GM18508 (cell line): ENCODE data around the gene OPRL1.

ENCODE experiments used
- ATAC-seq: cut with Tn5 transposase; IDR thresholded peaks from one replicate; pipeline ENCODE4 v1.9.1; 2021; ENCODE audit warnings: moderate number of reproducible peaks; ENCODE audit not compliant: insufficient read depth, unreplicated experiment

The OPRL1 gene

DNA sequence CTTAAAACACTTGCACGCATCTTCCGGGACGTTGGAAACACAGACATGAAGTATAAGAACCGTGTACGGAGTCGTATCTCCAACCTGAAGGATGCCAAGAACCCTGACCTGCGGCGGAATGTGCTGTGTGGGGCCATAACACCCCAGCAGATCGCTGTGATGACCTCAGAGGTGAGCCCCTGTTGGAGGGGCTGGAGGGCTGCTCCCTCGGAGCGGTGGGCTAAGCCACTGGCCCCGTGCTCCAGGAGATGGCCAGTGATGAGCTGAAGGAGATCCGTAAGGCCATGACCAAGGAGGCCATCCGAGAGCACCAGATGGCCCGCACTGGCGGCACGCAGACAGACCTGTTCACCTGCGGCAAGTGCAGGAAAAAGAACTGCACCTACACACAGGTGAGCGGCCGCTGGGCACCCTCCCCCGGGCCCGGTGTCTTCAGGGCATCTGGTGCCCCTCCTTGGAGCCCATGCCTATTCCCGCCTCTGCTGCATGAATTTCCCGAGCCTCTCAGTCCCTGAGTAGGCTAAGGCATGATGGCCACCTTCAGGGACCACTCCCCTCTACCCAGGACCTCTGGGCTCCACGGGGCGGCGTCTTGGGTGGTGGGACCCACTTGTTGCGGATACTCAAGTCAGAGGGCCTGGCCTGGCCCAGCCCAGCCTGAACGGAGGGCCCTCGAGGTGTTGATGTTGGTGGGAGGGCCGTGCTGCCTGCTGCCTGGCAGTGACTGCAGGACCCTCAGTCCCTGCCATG is 9.5 kb upstream of the OPRL1 start:
- no peak for ATAC-seq

DNA sequence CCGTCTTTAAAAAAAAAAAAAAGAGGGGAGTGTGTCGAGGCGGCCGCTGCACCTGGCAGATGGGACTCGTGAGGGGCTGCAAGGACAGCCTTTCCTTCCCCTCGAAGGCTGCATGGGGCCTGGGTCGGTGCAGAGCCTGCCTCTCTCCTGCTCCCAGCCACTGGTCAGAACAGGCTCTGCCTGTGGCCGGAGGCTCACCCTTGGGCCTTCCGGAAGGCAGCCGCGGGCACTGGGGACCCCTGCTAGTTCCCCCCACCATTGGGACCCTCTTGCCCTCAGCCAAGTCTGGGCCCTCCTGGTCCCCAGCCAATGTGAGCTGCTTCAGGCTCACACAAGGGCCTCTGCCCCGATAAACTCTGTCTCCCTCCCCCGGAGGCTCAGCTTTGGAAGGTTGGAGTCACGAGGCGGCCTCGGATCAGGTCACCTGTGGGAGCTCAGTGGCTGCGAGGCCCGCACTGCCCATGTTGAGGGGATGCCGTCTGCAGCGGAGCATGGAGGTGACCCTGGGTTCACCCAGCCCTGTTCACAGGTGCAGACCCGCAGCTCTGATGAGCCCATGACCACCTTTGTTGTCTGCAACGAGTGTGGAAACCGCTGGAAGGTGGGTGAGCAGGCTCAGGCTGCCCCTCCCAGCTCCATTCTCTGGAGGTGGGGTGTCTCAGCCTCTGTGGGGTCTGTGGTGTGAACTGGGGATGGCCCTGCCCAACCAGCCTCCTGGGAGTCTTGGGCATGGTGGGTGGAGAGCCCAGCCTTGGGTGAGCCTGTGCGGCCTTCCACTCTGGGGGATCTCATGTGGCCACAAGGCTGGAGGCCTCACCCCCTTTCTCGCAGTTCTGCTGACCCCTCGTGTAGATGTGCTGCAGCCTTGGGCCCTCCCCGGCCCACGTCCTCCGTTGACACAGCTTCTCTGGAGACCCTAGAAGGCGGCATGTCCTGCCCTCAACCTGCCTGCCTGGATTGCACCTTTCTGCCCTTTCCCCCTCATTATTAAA is 8.2 kb upstream of the OPRL1 start:
- ATAC-seq = no peak

DNA sequence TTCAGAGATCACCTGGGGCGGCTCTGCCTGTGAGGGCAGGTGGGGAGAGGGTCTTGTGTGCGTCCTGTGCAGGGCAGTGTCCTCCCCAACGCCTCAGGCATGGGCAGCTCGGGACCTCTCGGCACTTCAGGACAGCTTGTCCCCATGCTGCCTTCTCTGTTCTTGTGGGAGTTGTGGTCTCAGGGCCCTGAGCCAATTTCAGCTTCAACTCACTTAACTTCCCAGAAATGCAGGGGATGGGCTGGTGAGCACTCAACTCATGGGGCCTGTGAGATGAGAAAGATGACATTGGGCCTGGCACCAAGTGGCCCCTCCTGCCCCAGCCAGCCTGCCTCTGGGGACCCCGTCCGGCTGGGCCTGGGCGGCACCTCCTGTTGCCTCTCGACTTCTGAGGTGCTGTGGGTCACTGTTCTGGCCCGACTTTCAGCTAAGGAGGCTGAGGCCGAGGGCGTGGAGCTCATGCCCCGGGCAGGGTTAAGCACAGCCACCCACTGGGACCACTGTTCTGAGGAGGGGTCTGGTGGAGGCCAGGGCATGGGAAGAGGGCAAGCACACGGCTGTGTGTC is 7.3 kb upstream of the OPRL1 start:
- no peak for ATAC-seq

DNA sequence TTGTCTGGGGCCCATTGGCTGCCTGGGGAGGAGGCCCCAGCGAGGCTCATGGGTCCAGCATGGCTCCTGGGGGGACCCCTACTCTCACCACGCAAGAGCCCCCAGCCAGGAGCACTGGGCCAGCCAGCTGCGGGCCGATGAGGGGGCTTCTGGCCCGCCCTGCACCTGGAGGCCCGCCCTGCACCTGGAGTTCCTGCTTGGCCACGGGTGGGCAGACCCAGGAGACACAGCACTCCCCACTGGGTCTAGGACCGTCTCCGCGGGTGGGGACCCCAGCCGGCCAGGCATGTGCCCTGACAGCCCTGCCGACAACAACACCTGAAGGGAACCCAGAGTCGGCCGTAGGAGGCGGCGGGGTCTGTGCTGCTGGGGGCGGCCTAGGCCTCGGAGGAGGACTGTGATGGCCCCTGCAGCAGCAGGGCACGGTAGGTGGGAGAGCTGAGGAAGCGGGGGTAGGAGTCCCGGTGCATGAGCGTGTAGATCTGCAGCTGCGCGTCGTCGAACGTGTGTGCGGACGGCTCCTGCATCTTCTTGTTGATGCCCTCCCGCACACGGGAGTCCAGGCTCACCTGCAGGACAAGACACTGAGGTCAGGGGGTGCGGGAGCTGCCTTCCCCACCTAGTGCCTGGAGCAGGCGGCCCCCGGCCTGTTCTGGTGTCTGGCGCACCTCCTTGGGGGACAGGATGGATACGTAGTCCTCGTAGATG is 6.3 kb upstream of the OPRL1 start:
- ATAC-seq = no peak

DNA sequence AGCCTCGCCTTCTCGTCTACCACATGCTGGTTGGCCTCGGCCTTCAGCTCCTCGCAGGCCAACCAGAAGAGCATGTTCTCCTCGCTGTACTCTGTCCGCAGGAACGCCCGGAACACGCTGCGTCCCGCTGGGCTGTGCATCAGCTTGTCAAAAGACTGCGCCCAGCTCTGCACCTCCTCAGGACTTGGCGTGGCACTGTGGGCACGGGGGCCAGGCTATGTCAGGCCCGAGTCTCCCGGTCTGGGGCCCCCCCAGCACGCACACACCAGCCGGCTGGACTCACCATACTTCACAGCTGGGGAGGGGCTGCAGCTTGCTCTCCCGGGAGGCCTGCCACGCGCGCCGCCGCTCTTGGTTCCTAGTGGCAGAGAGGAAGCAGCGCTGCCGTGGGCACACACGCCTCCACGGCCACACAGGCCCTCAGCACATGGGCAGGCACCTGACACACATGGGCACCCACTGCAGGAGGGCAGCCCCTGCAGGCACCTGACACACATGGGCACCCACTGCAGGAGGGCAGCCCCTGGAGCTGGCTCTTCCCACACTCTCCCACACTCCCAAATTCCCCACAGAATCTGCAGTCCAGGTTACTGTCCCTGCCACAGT is 5.6 kb upstream of the OPRL1 start:
- no peak for ATAC-seq

DNA sequence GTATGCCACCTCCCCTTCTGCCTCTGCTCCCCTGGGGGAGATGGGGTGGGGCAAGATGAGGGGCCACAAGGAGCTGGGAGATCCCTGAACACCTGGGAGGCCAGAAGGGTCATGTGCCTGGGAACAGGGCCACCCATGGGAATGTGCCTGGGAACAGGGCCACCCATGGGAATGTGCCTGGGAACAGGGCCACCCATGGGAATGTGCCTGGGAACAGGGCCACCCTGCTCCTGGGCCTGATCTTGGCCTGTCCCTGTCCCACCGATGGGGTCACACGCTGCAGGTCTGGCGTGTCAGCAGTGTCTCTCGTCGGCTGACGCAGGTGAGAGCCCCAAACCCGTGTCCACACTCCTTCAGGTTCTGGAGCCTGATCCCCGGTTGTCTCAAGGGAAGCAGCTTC is 4.9 kb upstream of the OPRL1 start:
- ATAC-seq = no peak

DNA sequence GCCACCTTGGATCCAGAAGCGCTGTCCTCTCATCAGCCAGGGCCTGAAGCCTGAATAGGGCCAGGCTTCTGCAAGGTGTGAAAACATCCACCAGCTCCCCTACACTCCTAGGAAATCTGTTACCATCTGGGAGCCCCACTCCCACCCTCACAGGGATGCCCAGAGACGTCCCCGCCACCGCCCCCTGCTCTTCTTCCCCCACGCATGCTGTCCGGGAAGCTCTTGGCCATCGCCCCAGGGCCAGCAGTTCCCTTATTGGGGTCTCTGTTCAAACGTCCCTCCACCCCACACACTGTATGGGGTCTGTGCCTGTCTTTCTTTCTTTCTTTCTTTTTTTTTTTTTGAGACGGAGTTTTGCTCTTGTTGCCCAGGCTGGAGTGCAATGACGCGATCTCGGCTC is 4.3 kb upstream of the OPRL1 start:
- ATAC-seq = no peak

DNA sequence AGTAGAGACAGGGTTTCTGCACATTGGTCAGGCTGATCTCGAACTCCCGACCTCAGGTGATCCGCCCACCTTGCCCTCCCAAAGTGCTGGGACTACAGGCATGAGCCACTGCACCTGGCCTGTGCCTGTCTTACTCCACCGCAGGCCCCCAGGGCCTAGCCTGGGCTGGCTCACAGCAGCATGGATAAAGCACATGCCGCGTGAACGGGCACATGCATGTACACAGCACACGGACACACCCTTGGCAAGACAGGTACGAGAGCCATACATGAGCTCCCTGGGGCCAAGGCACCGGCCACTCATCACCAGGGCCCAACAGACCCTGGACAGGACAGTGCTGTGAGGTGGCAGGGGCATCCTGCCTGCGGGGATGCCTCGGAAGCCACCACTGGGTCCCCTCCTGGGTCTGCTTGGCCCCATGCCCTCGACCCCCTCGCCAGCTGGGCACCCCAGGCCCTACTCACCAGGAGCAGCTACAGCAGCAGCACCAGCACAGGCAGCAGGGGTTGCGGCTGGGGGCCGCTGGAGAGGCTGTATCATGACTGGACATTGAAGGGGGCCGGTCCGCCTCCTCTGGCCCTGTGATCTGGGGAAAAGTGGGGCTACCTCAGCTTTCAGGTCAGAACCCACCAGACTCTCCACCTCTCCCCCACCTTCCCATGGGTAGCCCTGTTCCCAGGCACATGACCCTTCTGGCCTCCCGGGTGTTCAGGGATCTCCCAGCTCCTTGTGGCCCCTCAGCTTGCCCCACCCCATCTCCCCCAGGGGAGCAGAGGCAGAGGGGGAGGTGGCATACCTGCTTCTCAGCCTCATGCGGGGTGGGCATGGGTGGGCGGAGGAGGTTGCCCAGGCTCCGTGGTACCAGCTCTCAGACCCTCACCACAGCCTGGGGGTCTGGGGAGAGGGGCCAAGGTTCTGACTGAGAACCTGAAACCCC is 3.6 kb upstream of the OPRL1 start:
- ATAC-seq = no peak

DNA sequence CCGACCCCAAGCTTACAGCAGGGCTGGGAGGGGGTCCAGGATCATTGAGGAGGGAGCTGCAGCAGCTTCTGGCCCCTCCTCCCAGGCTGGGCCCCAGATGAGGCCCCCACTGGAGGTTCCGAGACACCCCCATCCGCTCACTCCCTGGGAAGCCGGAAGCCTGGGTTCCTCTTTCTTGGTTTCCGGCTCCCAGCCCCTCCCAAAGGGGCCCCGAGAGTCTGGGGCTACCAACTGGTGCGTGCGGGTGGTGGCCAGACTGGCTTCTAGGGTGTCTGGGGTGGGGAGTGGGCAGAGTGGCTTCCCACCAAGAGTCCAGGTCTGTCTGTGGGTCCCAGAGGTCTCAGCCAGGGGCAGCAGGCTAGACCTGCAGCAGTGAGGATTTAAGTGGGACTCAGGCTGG is 2.8 kb upstream of the OPRL1 start:
- no peak for ATAC-seq

DNA sequence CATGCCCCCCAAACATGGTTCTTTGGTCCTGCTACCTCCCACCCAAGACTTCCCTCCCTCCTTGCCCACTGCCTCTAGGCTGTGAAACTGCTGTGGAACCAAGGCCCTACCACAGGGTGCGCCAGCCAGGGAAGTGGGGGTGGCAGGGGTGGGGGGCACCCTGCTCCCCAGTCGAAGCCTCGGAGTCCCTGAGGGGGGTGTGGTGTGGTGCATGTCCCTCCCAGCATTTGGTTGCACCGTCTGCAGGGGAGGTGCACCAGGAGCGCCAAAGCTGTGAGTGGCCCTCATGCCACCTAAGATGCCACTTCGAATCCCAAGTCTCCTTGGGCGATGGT is 2.4 kb upstream of the OPRL1 start:
- ATAC-seq = no peak

DNA sequence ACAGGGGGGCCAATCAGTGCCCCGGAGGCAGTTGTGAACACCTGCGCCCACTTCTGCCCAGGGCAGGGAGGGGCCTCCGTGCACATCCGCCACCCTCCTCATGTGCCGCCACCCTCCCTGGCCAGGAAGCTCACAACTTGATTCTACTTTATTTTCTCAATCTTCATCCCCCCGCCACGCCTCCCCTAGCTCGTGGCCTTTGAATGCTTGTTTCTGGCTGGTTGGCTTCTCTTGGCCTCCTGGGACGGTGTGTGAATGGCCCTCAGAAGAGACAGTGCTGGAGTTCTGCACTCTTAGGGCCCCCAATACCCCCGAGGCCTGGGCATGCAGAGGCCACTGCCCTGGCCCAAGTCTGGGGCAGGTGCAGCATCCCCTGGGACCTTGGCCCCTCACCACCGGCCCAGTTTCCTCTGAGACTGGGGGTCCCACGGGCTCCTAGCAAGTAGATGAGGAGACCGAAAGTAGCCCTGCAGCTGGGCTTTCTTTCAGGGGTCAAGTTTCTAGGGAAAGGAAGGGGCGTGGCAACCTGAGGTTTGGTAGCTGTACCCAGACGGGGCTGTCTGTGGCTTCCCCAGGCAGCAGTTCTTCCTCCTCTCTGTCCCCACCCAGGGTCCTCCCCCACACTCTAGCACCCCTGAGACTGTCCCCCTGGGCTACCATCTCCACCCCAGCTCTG is 1.9 kb upstream of the OPRL1 start:
- ATAC-seq = no peak

DNA sequence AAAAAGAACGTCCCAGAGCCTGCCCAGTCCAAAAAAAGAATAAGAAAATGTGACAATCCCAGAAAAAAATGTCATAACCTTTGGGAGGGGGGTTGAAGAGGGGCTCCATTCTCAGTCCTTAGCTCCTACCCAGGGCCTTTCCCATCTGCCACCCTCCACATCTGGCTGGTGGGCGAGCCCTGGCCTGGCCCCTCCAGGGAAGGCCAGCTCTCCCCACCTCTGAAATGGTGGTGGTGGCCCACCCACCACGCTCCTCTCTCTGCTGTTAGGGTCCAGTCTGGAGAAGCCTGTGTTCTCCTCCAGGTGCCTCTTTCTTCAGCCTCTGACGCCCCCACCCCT is 979 bp upstream of the OPRL1 start:
- ATAC-seq = no peak

DNA sequence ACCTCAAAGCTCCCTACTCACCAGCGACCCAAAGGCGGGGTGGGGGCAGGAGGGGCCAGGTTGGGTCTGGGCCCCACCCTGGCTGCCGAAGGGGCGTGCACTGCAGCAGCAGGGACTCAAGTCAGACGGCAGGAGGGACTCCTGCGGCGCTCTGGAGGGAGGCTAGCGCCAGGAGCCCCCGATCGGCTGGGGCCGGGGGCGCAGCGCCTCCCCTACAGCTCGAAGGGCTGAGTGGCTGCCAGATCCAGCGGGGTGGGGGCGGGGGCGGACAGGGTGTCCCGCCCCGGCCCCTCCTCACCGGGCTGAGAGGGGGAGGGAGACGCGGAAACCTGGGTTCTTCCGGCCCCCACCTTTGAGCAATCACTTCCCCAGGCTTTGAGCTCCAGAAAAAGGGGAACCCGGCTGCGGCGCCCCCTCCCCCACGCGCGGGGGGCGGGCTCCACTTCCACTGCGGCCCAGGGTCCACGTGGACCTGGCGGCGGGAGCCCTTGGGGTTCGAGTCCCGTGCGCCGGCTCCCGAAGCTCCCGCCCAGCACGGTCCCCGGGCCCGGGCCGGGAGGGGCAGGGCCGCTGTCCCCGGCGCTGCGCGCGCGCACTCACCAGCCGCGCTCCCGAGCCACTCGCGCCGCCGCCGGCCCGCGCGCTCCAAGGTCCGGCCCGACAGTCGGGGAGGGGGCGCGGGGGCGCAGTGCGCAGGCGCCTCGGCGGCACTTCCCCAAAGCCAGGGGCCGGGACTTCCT is 439 bp upstream of the OPRL1 start, which contains the start of gene RGS19:
RGS19 (minus strand) TSS at position 246 of the 740 bp plus-strand sequence. CDS start 2,632 bp downstream, outside the sequence.
- ATAC-seq = no peak

DNA sequence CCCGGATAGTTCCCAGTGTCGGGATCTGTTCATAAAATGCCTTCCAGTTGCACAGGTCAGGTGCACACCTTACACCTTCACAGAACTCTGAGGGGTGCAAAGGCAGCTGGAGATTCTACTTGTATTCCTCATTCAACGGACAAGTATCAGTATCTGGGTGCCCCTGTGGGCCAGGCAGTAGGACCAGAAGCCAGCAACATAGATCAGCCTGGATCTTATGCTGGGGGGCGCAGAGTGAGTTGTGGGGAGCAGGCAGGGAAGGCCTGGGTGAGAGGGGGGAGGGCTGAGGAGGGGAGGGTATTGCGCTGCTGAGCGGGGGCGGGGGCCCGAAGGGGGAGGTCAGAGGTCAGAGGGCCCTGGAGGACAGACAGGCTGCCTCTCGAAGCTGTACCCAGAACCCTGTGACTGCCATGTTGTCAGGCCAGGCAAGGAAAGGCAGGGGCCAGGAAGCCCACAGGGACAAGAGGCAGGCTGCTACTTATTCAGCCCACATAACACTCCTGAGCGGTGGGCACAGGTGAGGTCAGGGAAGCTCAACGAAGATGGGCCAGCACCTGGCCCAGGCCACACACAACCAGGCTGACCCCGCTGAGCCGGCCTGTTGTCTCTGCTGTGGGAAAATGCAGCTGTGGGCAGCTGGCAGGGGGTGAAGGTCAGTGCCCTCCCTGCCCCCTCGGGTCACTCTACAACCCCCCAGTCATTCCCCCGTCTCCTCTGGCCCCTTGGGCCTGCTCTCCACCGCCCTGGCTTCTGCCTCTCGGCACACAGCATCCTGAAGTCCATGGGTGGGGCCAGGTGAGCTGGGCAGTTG is 1.1 kb downstream of the OPRL1 start:
- no peak for ATAC-seq

DNA sequence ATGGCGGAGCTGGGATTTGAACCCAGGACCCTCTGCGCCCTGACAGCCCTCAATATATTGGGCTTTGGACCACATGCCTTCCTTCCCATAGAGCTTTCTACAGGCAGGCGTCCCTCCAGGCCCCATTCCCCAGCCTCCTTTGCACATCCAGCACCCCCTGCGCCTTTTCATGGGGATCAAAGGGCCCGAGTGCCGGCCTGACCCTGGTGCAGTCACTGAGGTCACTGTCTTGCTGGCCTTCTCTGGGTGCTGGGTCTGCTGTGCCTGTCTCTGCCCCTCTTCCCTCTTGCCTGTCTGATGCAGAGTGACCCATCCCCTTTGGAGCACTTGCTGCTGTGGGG is 1.7 kb downstream of the OPRL1 start:
- no peak for ATAC-seq

DNA sequence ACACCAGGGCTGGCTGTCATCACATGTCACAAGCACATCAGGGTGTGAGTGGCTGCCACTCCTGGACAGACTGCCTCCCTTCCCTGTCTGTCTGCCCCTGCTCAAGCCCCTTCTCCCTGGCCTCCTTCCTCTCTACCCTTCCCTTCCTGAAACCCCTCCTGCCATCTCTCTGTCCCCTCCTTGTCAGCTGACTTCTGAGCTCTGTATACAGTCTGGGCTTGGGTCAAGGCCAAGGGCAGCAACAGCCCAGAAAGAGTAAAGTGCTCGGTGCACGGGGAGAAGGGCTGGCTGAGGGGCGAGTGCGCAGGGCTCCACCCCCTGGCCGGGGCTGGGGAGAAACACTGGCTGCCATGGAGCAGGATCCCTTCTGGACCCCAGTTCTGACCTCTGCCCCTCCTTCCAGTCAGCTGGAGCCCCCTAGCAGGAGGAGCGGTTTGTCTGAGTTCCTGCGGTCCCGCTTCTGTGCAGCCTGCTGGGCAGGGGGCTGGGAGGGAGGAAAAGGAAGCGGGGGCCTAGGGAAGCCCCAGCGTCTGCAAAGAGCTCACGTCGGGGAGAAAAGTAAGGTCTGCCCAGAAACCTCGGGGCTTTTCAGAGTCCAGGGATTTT is 2.3 kb downstream of the OPRL1 start:
- ATAC-seq = no peak

DNA sequence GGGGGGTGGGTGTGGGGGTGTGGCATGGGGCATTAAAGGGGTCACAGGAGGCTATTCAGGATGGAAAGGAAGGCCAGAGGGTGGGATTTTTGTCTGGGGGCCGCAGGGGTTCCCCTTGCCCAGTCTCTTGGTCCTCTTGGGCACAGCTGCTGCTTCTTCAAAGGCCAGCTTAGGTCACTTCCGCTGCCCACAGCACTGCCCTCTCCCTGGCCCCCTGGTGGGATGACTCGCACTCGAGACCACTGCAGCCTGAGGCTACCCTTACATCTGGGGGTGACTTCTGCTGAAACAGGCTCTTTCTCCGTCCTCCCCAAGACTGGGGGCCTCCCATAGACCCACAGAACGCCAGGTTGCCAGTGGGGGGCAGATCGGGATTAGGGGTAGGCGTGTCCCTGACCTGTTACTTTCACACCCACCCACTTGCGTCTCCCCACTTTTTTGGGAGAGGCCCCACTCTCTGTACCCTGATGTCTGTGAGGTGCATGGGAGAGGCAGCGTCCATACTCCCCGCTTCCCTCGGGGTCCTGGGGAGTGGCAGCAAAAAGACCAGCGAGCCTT is 3.0 kb downstream of the OPRL1 start:
- no peak for ATAC-seq
